ENCODE results near the gene ATP8A1.
"Not testable (repeated sequence)": the region's sequence is repeated elsewhere in the genome, so short reads cannot be mapped to it uniquely, and the experiment has no call there.

ATP8A1 gene

GRCh38 chr4:42478946-42479345, 178.0 kb downstream of the ATP8A1 start:
- Histone ChIP-seq H3K36me3 (replicated peaks) (no peaks in the 10 kb centered on the region), H3K27me3 (replicated peaks) (no peaks in the 10 kb centered on the region), H3K4me3 (ENCODE audit: low read depth, low read length) (no peak overlapping the region), H3K27ac (no peak overlapping the region)
- no peak for TF ChIP-seq CTCF (IDR thresholded peaks at IDR 0.05; ENCODE audit: low read depth, low read length, missing control alignments)
- in situ Hi-C loops (cut with HindIII; ENCODE audit: low pct_ligation_motif_present, low sequenced_read_pairs): no loop called here
- no peak for DNase-seq

GRCh38 chr4:42478509-42478908, 178.4 kb downstream of the ATP8A1 start:
- no peak for TF ChIP-seq CTCF (IDR thresholded peaks at IDR 0.05; ENCODE audit: low read depth, low read length, missing control alignments)
- DNase-seq: no peak
- in situ Hi-C loops (cut with HindIII; ENCODE audit: low pct_ligation_motif_present, low sequenced_read_pairs): no loop called here

GRCh38 chr4:42474406-42474805, 182.5 kb downstream of the ATP8A1 start:
- no peak overlapping the region for H3K4me3 ChIP-seq (ENCODE audit: low read depth, low read length)
- no peaks in the 10 kb centered on the region for H3K36me3 ChIP-seq (replicated peaks)
- in situ Hi-C loops (cut with HindIII; ENCODE audit: low pct_ligation_motif_present, low sequenced_read_pairs): no loop called here
- DNase-seq: no peak
- TF ChIP-seq CTCF (IDR thresholded peaks at IDR 0.05; ENCODE audit: low read depth, low read length, missing control alignments): no peak
- no peaks in the 10 kb centered on the region for H3K27me3 ChIP-seq (replicated peaks)
- H3K27ac ChIP-seq: no peak overlapping the region

More at GRCh38 chr4:42478509-42478908, 178.4 kb downstream of the ATP8A1 start:
- no peak overlapping the region for H3K4me3 ChIP-seq (ENCODE audit: low read depth, low read length)
- H3K27ac ChIP-seq: no peak overlapping the region
- H3K36me3 ChIP-seq (replicated peaks): no peaks in the 10 kb centered on the region
- no peaks in the 10 kb centered on the region for H3K27me3 ChIP-seq (replicated peaks)

GRCh38 chr4:42473071-42473684, 183.7 kb downstream of the ATP8A1 start:
- no peaks in the 10 kb centered on the region for H3K36me3 ChIP-seq (replicated peaks)
- H3K27me3 ChIP-seq (replicated peaks): no peaks in the 10 kb centered on the region
- H3K4me3 ChIP-seq (ENCODE audit: low read depth, low read length): no peak overlapping the region
- DNase-seq: no peak
- TF ChIP-seq CTCF (IDR thresholded peaks at IDR 0.05; ENCODE audit: low read depth, low read length, missing control alignments): no peak
- H3K27ac ChIP-seq: no peak overlapping the region
- in situ Hi-C loops (cut with HindIII; ENCODE audit: low pct_ligation_motif_present, low sequenced_read_pairs): no loop called here

- Histone ChIP-seq H3K4me3 (ENCODE audit: low read depth, low read length) (no peak overlapping the region), H3K36me3 (replicated peaks) (no peaks in the 10 kb centered on the region), H3K27ac (no peak overlapping the region), H3K27me3 (replicated peaks) (no peaks in the 10 kb centered on the region)
- TF ChIP-seq CTCF (IDR thresholded peaks at IDR 0.05; ENCODE audit: low read depth, low read length, missing control alignments): no peak
- in situ Hi-C loops (cut with HindIII; ENCODE audit: low pct_ligation_motif_present, low sequenced_read_pairs): no loop called here
- no peak for DNase-seq
These were observed 185.0 kb downstream of the ATP8A1 start for GRCh38 chr4:42471896-42472295.

- no peak overlapping the region for H3K4me3 ChIP-seq (ENCODE audit: low read depth, low read length)
- H3K36me3 ChIP-seq (replicated peaks): no peaks in the 10 kb centered on the region
- no peak for DNase-seq
- H3K27ac ChIP-seq: no peak overlapping the region
- no peak for TF ChIP-seq CTCF (IDR thresholded peaks at IDR 0.05; ENCODE audit: low read depth, low read length, missing control alignments)
- no peaks in the 10 kb centered on the region for H3K27me3 ChIP-seq (replicated peaks)
- in situ Hi-C loops (cut with HindIII; ENCODE audit: low pct_ligation_motif_present, low sequenced_read_pairs): no loop called here
These were observed 186.9 kb downstream of the ATP8A1 start for GRCh38 chr4:42470023-42470422.

GRCh38 chr4:42467777-42468176, 189.1 kb downstream of the ATP8A1 start:
- in situ Hi-C loops (cut with HindIII; ENCODE audit: low pct_ligation_motif_present, low sequenced_read_pairs); H3K36me3 ChIP-seq (replicated peaks); DNase-seq; H3K27ac ChIP-seq; H3K27me3 ChIP-seq (replicated peaks); H3K4me3 ChIP-seq (ENCODE audit: low read depth, low read length): not testable (repeated sequence)
